Endothelial cell (in vitro differentiated cells): ENCODE measurements around the gene SMAD6. TPM values are rescaled to one million over a fixed set of nuclear protein-coding genes. Genes with fewer than 3 reads are reported as not detected.

Experiments used
- DNase-seq: peaks from one replicate; pipeline ENCODE4 v3.0.0; 2021; ENCODE audit warnings: low spot score
- H3K27ac Mint-ChIP-seq: one replicate; pipeline ENCODE4 v1.8.0; 2021; ENCODE audit warnings: mixed read lengths, inconsistent platforms; ENCODE audit not compliant: unreplicated experiment
- H3K27me3 Mint-ChIP-seq: one replicate; pipeline ENCODE4 v1.8.0; 2021; ENCODE audit warnings: mild to moderate bottlenecking, moderate library complexity, mixed read lengths, inconsistent platforms; ENCODE audit not compliant: unreplicated experiment
- H3K36me3 Mint-ChIP-seq: one replicate; pipeline ENCODE4 v1.8.0; 2021; ENCODE audit warnings: mild to moderate bottlenecking, low read depth, mixed read lengths, inconsistent platforms; ENCODE audit not compliant: unreplicated experiment
- H3K4me1 Mint-ChIP-seq: one replicate; pipeline ENCODE4 v1.8.0; 2021; ENCODE audit warnings: mild to moderate bottlenecking, mixed read lengths, inconsistent platforms; ENCODE audit not compliant: unreplicated experiment
- H3K4me3 Mint-ChIP-seq: one replicate; pipeline ENCODE4 v1.8.0; 2021; ENCODE audit warnings: mild to moderate bottlenecking, mixed read lengths, inconsistent platforms; ENCODE audit not compliant: unreplicated experiment
- H3K9me3 Mint-ChIP-seq: one replicate; pipeline ENCODE4 v1.8.0; 2021; ENCODE audit warnings: mixed read lengths, inconsistent platforms; ENCODE audit not compliant: unreplicated experiment
- CTCF ChIP-seq: fragments of 200-600 bp; sonication (generic); IDR thresholded peaks from one replicate; pipeline ENCODE4 v1.5.0; 2021; ENCODE audit warnings: antibody characterized with exemption; ENCODE audit not compliant: unreplicated experiment
- total RNA-seq: library from RNA; stranded (reverse); fragmentation: NEBNext Ultra II Directional; extraction: Animal tissue kit (Norgen Biotek cat#: 25700); gene quantifications from one replicate; pipeline ENCODE4 v1.2.1, GENCODE V29; 2021; ENCODE audit not compliant: unreplicated experiment

The SMAD6 gene
- total RNA-seq, 1 donor from 2014 or later = 21.3 TPM

- peaks cover 40% of the 10 kb centered on the region for H3K4me1 Mint-ChIP-seq
Observed at GRCh38 chr15:66773129-66773873, 71.3 kb downstream of the SMAD6 start.

GRCh38 chr15:66774001-66774814 is 72.2 kb downstream of the SMAD6 start:
- Mint-ChIP-seq H3K4me1 (peaks cover 37% of the 10 kb centered on the region), H3K4me3 (no peak overlapping the region), H3K36me3 (peaks cover 4% of the 10 kb centered on the region), H3K27ac (peak overlapping the region; percentile 30), H3K27me3 (peaks cover 12% of the 10 kb centered on the region), H3K9me3 (no peaks in the 10 kb centered on the region)
- peak; percentile 99 for TF ChIP-seq CTCF
- DNase-seq = peak; percentile 94

More at GRCh38 chr15:66773129-66773873, 71.3 kb downstream of the SMAD6 start:
- Mint-ChIP-seq H3K36me3 (peaks cover 4% of the 10 kb centered on the region), H3K4me3 (no peak overlapping the region), H3K27me3 (peaks cover 12% of the 10 kb centered on the region), H3K9me3 (no peaks in the 10 kb centered on the region), H3K27ac (peak overlapping the region; percentile 81)
- DNase-seq = no peak
- no peak for TF ChIP-seq CTCF

GRCh38 chr15:66775127-66776105 is 73.4 kb downstream of the SMAD6 start:
- Mint-ChIP-seq H3K4me1 (peaks cover 35% of the 10 kb centered on the region), H3K36me3 (peaks cover 4% of the 10 kb centered on the region), H3K27me3 (peaks cover 12% of the 10 kb centered on the region), H3K27ac (peak overlapping the region; percentile 61), H3K4me3 (no peak overlapping the region), H3K9me3 (no peaks in the 10 kb centered on the region)
- no peak for DNase-seq
- no peak for TF ChIP-seq CTCF

- Mint-ChIP-seq H3K9me3 (no peaks in the 10 kb centered on the region), H3K36me3 (peaks cover 4% of the 10 kb centered on the region), H3K27ac (no peak overlapping the region), H3K4me1 (peaks cover 22% of the 10 kb centered on the region), H3K27me3 (peaks cover 9% of the 10 kb centered on the region), H3K4me3 (no peak overlapping the region)
- no peak for TF ChIP-seq CTCF
- DNase-seq = no peak
Observed at GRCh38 chr15:66777054-66777453, 75.0 kb downstream of the SMAD6 start.
